Astrocyte (in vitro differentiated cells and primary cell): ENCODE results near the gene AGPS.

Source experiments
- CTCF ChIP-seq: IDR thresholded peaks from 2 replicates; pipeline ENCODE4 v1.5.1; 2011; ENCODE audit warnings: low read depth, mild to moderate bottlenecking, inconsistent platforms, low read length, moderate library complexity; ENCODE audit not compliant: insufficient read depth
- EZH2 ChIP-seq: IDR thresholded peaks from 2 replicates; pipeline ENCODE4 v1.6.1; 2012; ENCODE audit warnings: mild to moderate bottlenecking, low read length, inconsistent platforms; ENCODE audit not compliant: insufficient read depth

- TF ChIP-seq CTCF (no peak), EZH2 (no peak)
These were observed 161.8 kb downstream of the AGPS start for GRCh38 chr2:177554365-177554764.
